ENCODE results near the gene LRRK1. TPM values are rescaled to one million over a fixed set of nuclear protein-coding genes. Genes with fewer than 3 reads are reported as not detected.

Gene LRRK1
- total and polyA plus RNA-seq, 2 of the 13 experiments (the other 11 are each of a cell fraction or from before 2014, with no cell fraction given): 0.13 to 1.2 TPM

- Histone ChIP-seq H4K20me1 (ENCODE audit: insufficient read depth, low read length) (no peaks in the 10 kb centered on the region), H3K27me3 (ENCODE audit: control insufficient read depth in 1 of 2, insufficient read depth in 2 of 2, low read length in 2 of 2) (peaks cover 0 to 39% of the 10 kb centered on the region in 2 experiments; a peak in 2 of 5 replicates), H3K27ac (ENCODE audit: extremely low read length, insufficient read depth, low read length) (no peak overlapping the region), H3K4me2 (ENCODE audit: low read depth, low read length) (no peak overlapping the region), H3K4me3 (replicated peaks in 1 of 3; ENCODE audit: insufficient read depth in 1 of 3, low read depth in 2 of 3, low read length in 3 of 3) (no peak overlapping the region), H3K9ac (ENCODE audit: insufficient read depth, low read depth, low read length) (no peak overlapping the region), H3K9me3 (ENCODE audit: low read length) (no peaks in the 10 kb centered on the region), H3K36me3 (replicated peaks in 1 of 2; ENCODE audit: control insufficient read depth in 1 of 2, insufficient read depth in 2 of 2, low read length in 2 of 2) (no peaks in the 10 kb centered on the region), H2AFZ (ENCODE audit: low read length) (no peak overlapping the region), H3K79me2 (ENCODE audit: insufficient read depth, low read length) (no peaks in the 10 kb centered on the region), H3K4me1 (ENCODE audit: insufficient read depth, low read length) (no peaks in the 10 kb centered on the region)
- BruUV-seq (replicated peaks): no TSS peak
- POLR2A ChIA-PET: no interaction called here
- in situ Hi-C loops (cut with HindIII; ENCODE audit: extremely low pct_ligation_motif_present, low pct_unique_long_range_greater_than_20kb): no loop called here
- TF ChIP-seq SIX1 (CRISPR knock-in tag; IDR thresholded peaks at IDR 0.05; ENCODE audit: borderline replicate concordance) (no peak), ZMAT5 (CRISPR knock-in tag; IDR thresholded peaks at IDR 0.05; ENCODE audit: borderline replicate concordance, low read depth) (no peak), MIXL1 (CRISPR knock-in tag; IDR thresholded peaks at IDR 0.05) (no peak), ZNF7 (CRISPR knock-in tag; IDR thresholded peaks at IDR 0.05) (no peak), NAIF1 (CRISPR knock-in tag; IDR thresholded peaks at IDR 0.05; ENCODE audit: borderline replicate concordance) (no peak), CCDC6 (CRISPR knock-in tag; IDR thresholded peaks at IDR 0.05) (no peak), DPF2 (CRISPR knock-in tag; IDR thresholded peaks at IDR 0.05; ENCODE audit: borderline replicate concordance, low read depth) (no peak), RFX5 (IDR thresholded peaks at IDR 0.05; ENCODE audit: low read depth, low read length) (no peak)
- ATAC-seq (no peak), DNase-seq (ENCODE audit: low spot score) (no peak), FAIRE-seq (no peak)
- 6% methylated on average over 3 of the region's 3 CpGs for WGBS (ENCODE audit: low lambda C conversion rate)
- CTCF ChIA-PET (ENCODE audit: low intra/inter-chr PET ratio, low total read pairs): no interaction called here
- intact Hi-C loops (cut with micrococcal nuclease; ENCODE audit: unreplicated experiment): no loop called here
Measured at GRCh38 chr15:100948430-100948762, 29.2 kb downstream of the LRRK1 start.

- H4K20me1 ChIP-seq (ENCODE audit: insufficient read depth, low read length): no peaks in the 10 kb centered on the region
- FAIRE-seq (no peak), DNase-seq (ENCODE audit: low spot score) (no peak), ATAC-seq (no peak)
- no peak overlapping the region for H3K9ac ChIP-seq (ENCODE audit: insufficient read depth, low read depth, low read length)
- H3K9me3 ChIP-seq (ENCODE audit: low read length): no peaks in the 10 kb centered on the region
- no peak overlapping the region for H3K4me2 ChIP-seq (ENCODE audit: low read depth, low read length)
- H3K27me3 ChIP-seq (ENCODE audit: control insufficient read depth in 1 of 2, insufficient read depth in 2 of 2, low read length in 2 of 2): peaks cover 0 to 28% of the 10 kb centered on the region in 2 experiments; a peak in 2 of 5 replicates
- H3K4me3 ChIP-seq (replicated peaks in 1 of 3; ENCODE audit: insufficient read depth in 1 of 3, low read depth in 2 of 3, low read length in 3 of 3): no peak overlapping the region
- CTCF ChIA-PET (ENCODE audit: low intra/inter-chr PET ratio, low total read pairs): no interaction called here
- H3K79me2 ChIP-seq (ENCODE audit: insufficient read depth, low read length): no peaks in the 10 kb centered on the region
- BruUV-seq (replicated peaks): no TSS peak
- H3K27ac ChIP-seq (ENCODE audit: extremely low read length, insufficient read depth, low read length): no peak overlapping the region
- H2AFZ ChIP-seq (ENCODE audit: low read length): no peak overlapping the region
- no peaks in the 10 kb centered on the region for H3K36me3 ChIP-seq (replicated peaks in 1 of 2; ENCODE audit: control insufficient read depth in 1 of 2, insufficient read depth in 2 of 2, low read length in 2 of 2)
- intact Hi-C loops (cut with micrococcal nuclease; ENCODE audit: unreplicated experiment) (no loop called here), in situ Hi-C loops (cut with HindIII; ENCODE audit: extremely low pct_ligation_motif_present, low pct_unique_long_range_greater_than_20kb) (no loop called here)
- 97% methylated on average over 1 of the region's 1 CpG for WGBS (ENCODE audit: low lambda C conversion rate)
- no peaks in the 10 kb centered on the region for H3K4me1 ChIP-seq (ENCODE audit: insufficient read depth, low read length)
- POLR2A ChIA-PET: no interaction called here
- TF ChIP-seq POLR2G (IDR thresholded peaks at IDR 0.05; ENCODE audit: low read depth, low read length): no peak
- TF ChIP-seq KLF11 (CRISPR knock-in tag; IDR thresholded peaks at IDR 0.05): no peak
- TF ChIP-seq ZNF574 (CRISPR knock-in tag; IDR thresholded peaks at IDR 0.05): no peak
- no peak for TF ChIP-seq GPN1 (CRISPR knock-in tag; IDR thresholded peaks at IDR 0.05; ENCODE audit: borderline replicate concordance)
- no peak for TF ChIP-seq NPAS2 (CRISPR knock-in tag; IDR thresholded peaks at IDR 0.05; ENCODE audit: borderline replicate concordance)
- TF ChIP-seq TCF12 (IDR thresholded peaks at IDR 0.05): no peak
- TF ChIP-seq TCF12 (CRISPR knock-in tag; IDR thresholded peaks at IDR 0.05): no peak
- no peak for TF ChIP-seq RBAK (CRISPR knock-in tag; IDR thresholded peaks at IDR 0.05)
- TF ChIP-seq HOXD1 (CRISPR knock-in tag; IDR thresholded peaks at IDR 0.05): no peak
- TF ChIP-seq ZNF326 (CRISPR knock-in tag; IDR thresholded peaks at IDR 0.05; ENCODE audit: borderline replicate concordance): no peak
Measured at GRCh38 chr15:100949691-100950090, 30.5 kb downstream of the LRRK1 start.
